NCI-H1417 treated with DMSO at 0.1 percent for 48 hours (cell line): ENCODE results near the gene CCDC186.

Experiments used
- DNase-seq: peaks from one replicate; lab custom pipeline; 2025; lab: John Stamatoyannopoulos, UW

The CCDC186 gene

GRCh38 chr10:114110174-114110972 lies 63.6 kb downstream of the CCDC186 start:
- no peak for DNase-seq

GRCh38 chr10:114103284-114103683 lies 70.7 kb downstream of the CCDC186 start:
- DNase-seq: no peak

- no peak for DNase-seq
Measured at GRCh38 chr10:114102256-114102655, 71.7 kb downstream of the CCDC186 start.

- DNase-seq: no peak
Measured at GRCh38 chr10:114100848-114101741, 72.9 kb downstream of the CCDC186 start.

GRCh38 chr10:114096864-114097263 lies 77.1 kb downstream of the CCDC186 start:
- no peak for DNase-seq

GRCh38 chr10:114095559-114096337 lies 78.3 kb downstream of the CCDC186 start:
- DNase-seq: no peak

- no peak for DNase-seq
Measured at GRCh38 chr10:114094795-114095194, 79.2 kb downstream of the CCDC186 start.

GRCh38 chr10:114087655-114088054 lies 86.3 kb downstream of the CCDC186 start:
- no peak for DNase-seq

- DNase-seq: no peak
Measured at GRCh38 chr10:114087255-114087654, 86.7 kb downstream of the CCDC186 start.

- no peak for DNase-seq
Measured at GRCh38 chr10:114084215-114084614, 89.8 kb downstream of the CCDC186 start.

GRCh38 chr10:114083040-114083439 lies 91.0 kb downstream of the CCDC186 start:
- DNase-seq: no peak

- no peak for DNase-seq
Measured at GRCh38 chr10:114081911-114082583, 92.0 kb downstream of the CCDC186 start.

GRCh38 chr10:114079421-114079820 lies 94.6 kb downstream of the CCDC186 start:
- DNase-seq: no peak

- no peak for DNase-seq
Measured at GRCh38 chr10:114078346-114078745, 95.7 kb downstream of the CCDC186 start.

GRCh38 chr10:114077815-114078219 lies 96.2 kb downstream of the CCDC186 start:
- no peak for DNase-seq

GRCh38 chr10:114077347-114077746 lies 96.7 kb downstream of the CCDC186 start:
- DNase-seq: no peak

GRCh38 chr10:114075093-114075492 lies 98.9 kb downstream of the CCDC186 start:
- DNase-seq: no peak

GRCh38 chr10:114073395-114074186 lies 100.4 kb downstream of the CCDC186 start:
- no peak for DNase-seq

- no peak for DNase-seq
Measured at GRCh38 chr10:114071178-114071577, 102.8 kb downstream of the CCDC186 start.
